Stimulated activated CD8-positive, alpha-beta memory T cell treated with anti-CD3 and anti-CD28 coated beads, Interleukin-15, amount 100 ng/mL, for 24 hours (primary cell): ENCODE data around the gene KIF20B.

Experiments used
- DNase-seq: peaks from one replicate; pipeline ENCODE4 v3.0.0-alpha.2; 2020; ENCODE audit warnings: low read depth

The KIF20B gene, protein sequence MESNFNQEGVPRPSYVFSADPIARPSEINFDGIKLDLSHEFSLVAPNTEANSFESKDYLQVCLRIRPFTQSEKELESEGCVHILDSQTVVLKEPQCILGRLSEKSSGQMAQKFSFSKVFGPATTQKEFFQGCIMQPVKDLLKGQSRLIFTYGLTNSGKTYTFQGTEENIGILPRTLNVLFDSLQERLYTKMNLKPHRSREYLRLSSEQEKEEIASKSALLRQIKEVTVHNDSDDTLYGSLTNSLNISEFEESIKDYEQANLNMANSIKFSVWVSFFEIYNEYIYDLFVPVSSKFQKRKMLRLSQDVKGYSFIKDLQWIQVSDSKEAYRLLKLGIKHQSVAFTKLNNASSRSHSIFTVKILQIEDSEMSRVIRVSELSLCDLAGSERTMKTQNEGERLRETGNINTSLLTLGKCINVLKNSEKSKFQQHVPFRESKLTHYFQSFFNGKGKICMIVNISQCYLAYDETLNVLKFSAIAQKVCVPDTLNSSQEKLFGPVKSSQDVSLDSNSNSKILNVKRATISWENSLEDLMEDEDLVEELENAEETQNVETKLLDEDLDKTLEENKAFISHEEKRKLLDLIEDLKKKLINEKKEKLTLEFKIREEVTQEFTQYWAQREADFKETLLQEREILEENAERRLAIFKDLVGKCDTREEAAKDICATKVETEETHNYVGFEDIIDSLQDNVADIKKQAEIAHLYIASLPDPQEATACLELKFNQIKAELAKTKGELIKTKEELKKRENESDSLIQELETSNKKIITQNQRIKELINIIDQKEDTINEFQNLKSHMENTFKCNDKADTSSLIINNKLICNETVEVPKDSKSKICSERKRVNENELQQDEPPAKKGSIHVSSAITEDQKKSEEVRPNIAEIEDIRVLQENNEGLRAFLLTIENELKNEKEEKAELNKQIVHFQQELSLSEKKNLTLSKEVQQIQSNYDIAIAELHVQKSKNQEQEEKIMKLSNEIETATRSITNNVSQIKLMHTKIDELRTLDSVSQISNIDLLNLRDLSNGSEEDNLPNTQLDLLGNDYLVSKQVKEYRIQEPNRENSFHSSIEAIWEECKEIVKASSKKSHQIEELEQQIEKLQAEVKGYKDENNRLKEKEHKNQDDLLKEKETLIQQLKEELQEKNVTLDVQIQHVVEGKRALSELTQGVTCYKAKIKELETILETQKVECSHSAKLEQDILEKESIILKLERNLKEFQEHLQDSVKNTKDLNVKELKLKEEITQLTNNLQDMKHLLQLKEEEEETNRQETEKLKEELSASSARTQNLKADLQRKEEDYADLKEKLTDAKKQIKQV (N-terminal part only)

GRCh38 chr10:89701242-89702120, at the start of gene KIF20B:
Gene KIF20B (plus strand): TSS chr10:89701590. CDS start chr10:89705295, 3,705 bp downstream.
- DNase-seq: peak; percentile 88

GRCh38 chr10:89651916-89652573, 49.3 kb upstream of the KIF20B start:
- no peak for DNase-seq

GRCh38 chr10:89652806-89653370, 48.5 kb upstream of the KIF20B start:
- DNase-seq: no peak

DNA sequence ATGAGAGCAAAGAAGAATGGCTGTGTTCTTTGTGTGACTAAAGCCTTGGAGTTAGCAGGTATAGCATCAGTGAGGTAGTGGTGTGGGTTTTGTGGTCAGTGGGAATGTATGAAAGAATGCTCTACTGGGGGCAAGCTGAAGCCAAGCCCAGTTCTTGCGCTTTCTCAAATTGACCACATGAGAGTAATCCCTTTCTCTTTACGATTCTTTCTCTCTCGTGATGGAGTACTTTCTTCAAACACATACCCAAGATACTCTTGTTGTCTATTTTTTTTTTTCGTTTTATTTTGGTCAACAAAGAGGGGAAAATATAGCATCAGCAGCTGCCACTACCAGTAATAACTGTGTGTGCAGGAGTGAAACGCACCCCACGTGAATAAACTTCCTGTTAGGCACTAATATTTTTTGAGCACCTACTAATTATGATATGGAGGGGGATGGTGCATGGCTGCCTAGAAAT, 48.0 kb upstream of the KIF20B start:
- no peak for DNase-seq

- DNase-seq: no peak
Measured at GRCh38 chr10:89655722-89656121, 45.7 kb upstream of the KIF20B start.

DNA sequence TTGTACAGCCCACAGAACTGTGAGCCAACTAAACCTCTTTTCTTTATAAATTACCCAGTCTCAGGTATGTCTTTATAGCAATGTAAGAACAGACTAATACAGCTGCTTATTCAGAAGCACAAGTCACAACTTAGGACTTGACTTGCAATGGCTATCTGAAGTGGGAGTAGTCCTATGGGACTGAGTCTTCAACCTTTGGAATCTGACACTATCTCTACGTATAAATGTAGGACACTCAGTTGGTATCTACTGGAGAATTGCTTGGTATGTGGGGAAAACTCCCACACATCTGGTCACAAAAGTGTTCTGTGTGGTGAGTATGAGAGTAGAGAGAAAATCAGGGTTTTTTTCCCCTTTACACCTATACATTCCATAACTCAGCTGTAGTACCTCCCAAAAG, 44.1 kb upstream of the KIF20B start:
- DNase-seq: no peak

DNA sequence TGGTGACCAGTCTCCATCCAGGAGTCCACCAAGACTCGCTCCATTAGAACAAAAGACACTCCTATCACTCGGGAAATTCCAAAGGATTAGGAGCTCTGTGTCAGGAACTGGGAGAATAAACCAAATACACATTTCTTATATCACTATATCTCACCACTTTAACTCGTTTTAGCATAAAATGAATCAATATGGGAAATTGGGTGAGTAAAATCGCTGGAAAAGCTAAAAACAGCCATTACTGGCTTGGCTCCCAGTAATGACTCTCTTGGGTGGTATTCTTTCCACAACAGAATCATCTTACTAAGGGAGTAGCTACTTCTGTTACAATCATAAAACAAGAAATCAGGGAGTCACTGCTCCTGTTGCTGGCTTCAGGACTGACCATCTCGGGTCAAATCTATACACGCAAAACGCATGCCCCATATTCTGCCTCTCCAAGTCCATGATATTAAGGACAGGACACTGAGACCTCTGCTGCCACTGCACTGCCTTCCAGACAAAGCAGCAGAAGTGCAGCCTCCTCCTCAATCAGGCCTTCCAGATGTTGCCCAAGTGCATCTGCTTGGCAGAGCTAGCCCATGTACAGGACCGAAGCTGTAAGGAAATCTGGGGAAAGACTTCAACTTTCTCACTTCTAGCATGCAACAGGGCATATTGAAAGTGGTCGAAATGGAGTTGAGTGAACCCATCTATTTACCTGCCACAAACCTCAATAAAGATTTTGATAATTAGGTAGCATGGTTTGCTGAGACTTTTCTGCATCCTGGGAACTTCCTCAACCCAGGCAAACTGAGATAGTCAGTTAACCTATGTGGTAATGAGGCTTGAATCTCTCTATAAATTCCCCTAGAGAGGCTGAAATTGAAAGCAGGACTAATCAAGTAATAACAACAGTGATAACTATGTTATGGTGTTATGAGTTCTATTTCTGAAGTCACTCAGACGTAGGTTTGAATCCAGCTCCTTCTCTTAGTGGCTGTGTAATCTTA, 42.0 kb upstream of the KIF20B start:
- no peak for DNase-seq

DNA sequence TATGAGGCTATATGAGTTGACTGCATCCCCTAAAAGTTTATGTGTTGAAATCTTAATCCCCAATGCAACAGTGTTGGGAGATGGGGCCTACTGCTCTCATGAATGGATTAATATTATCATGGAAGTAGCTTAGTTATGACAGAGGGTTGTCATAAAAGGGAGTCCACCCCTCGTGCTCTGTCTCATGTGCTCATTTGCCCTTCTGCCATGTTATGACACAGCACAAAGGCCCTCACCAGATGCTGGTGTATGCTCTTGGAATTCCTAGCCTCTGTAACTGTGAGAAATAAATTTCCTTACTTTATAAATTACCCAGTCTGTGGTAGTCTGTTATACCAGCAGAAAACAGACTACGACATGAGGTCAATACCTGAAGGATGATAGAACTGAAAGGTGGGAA, 38.8 kb upstream of the KIF20B start:
- no peak for DNase-seq

GRCh38 chr10:89663144-89663543, 38.2 kb upstream of the KIF20B start:
- DNase-seq: no peak

DNA sequence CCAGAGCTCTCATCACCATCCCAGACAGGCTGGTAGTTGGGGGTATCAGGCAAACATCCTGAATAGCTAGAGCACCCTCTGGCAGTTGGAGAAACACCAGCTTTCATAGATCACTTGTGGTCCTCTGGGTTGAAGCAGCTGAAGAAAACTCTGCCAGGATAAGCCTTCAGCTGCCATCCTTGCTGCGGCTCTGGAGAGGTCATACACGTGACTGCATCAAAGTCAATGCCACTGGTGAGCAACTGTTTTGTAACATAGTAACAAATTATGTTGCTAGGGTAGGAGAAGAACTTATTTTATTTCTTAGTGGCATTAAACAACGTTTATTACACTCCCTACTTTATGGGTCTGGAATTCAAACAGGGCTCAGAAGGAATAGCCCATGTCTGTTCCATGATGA, 37.2 kb upstream of the KIF20B start:
- DNase-seq: no peak

DNA sequence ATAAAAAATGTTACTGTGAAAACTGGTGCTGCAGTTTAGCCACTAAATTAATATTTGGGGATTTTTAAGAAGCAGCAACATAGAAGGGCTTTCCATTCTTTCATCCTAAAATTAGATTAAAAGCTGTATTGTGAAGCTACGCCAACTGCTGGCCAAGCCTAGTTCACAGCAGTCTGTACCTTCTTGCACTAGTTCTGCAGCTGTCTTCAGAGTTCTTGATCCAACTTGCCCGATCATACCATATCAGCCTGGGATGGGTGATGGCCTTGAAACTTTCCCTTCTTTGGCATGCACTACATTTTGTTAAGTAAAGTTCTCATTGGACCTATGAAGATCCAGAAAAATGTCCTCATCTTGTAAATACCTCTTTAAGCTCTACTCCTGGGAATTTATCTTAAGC, 36.1 kb upstream of the KIF20B start:
- DNase-seq: no peak

DNA sequence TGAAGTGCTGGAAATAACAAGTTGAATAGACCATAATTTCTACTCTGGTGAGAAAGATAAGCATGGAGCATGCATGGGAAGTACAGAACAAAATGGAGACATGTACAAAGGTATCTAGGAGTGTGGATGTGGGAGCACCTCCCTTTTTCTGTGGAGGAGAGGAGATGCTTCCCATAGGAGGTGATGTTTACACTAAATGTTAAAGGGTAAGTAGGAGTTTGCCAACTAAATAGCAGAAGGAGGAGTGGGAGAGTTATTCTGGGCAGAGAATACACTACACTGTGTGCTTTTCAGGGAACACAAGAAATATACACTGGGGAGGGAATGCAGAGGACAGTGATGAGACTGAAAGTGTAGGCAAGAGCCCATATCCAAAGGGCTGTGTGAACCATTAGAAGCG, 35.3 kb upstream of the KIF20B start:
- no peak for DNase-seq

DNA sequence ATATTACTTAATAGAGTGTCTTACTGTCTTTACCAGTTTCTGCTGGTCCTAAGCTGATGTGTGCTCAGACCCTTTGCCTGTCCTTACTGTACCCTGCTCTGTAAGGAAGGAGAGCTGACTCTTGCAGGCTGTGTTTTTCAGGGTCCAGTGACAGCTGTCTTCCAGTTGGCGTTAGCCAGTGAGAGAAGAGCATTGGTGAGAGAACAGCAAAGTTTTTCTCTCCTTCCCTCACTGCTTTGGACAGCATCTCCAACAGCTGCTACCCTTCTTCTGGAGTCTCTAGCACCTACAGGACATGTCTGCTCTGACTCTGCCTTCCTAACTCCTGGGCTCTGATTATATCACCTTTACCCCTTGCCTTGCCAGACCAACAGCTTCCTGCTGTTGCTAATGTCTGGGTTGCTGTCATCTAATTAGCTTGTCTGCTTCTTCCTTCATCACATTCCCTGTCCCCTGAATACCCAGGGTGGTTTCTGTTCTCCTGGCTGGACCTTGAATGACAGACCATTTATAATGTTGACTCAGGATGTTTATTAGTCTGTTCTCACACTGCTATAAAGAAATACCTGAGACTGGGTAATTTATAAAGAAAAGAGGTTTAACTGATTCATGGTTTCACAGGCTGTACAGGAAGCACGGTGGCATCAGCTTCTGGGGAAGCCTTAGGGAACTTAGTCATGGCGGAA, 32.9 kb upstream of the KIF20B start:
- DNase-seq: no peak

DNA sequence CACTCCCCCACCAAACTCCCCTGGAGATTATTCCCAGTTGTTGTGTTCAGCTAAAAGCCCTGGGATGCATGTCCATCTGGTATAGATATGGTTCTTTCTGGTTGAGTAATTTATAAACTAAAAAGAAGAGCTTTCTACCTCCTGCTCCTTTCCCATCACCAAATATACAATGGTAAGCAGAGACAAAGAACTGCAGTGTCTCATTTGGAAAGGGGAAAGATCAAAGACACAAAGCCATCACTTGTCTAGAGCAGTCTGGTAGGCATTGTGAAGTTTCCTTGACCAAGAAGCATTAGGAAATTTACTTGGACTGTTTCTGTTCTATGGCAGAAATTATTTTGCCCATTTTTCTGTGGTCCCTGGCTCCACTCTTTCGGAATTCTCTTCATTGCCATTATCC, 31.4 kb upstream of the KIF20B start:
- no peak for DNase-seq

GRCh38 chr10:89670926-89671325, 30.5 kb upstream of the KIF20B start:
- DNase-seq: no peak

DNA sequence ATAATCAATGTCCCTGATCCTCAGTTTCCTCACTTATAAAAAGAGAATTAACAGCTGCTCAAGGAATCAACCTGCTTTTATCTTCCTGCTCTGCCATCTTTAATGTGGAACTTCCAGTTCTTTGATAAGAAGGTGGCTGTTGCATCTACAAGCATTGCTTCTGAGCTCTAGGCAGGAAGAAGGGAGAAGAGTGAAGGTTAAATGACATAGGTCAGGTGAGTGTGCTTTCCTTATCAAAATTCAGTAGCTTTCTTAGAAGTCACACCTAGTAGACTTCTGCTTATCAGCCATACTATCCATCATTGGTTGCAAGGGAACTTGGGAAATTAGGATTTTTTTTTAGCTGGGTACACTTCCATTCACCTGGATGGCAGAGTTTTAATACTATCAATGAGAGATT, 24.0 kb upstream of the KIF20B start:
- DNase-seq: no peak

DNA sequence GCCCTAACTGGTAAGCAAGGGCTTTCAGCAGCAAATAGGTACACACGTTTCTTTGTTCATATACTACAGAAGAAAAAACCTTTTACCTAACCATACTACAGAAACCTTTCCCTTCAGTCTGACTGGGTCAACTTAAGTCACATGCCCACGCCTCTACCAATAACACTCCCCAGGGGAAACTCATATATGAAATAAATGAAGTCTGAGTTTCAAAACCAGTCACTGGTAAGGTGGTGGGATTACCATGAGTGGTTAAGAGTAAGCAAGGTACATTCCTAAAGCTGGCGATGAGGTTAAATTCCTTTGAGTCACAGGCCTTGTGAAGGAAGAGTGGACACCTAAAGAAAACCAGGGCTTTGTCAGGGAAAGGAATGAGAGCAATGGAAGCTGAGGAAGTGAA, 21.4 kb upstream of the KIF20B start:
- no peak for DNase-seq

- DNase-seq: no peak
Measured at GRCh38 chr10:89683883-89684282, 17.5 kb upstream of the KIF20B start.
